GM23338 (cell line): ENCODE results near the gene TSC2. TPM values are rescaled to one million over a fixed set of nuclear protein-coding genes. Genes with fewer than 3 reads are reported as not detected.

ENCODE experiments used
- ATAC-seq: fragments of 200-7000 bp; cut with Tn5 transposase; 3 replicates; pipeline ENCODE4 v1.9.1; 2020
- DNase-seq: peaks from one replicate; pipeline ENCODE4 v3.0.0-alpha.2; 2015; ENCODE audit warnings: low spot score
- H2AFZ ChIP-seq: fragments of 200-600 bp; sonication (generic); 2 replicates; pipeline ENCODE4 v1.8.0; 2016; ENCODE audit warnings: antibody characterized with exemption, mild to moderate bottlenecking, moderate library complexity
- H3F3A ChIP-seq: fragments of 200-600 bp; sonication (generic); replicated peaks from 2 replicates; pipeline ENCODE4 v1.8.0; 2017; ENCODE audit warnings: antibody characterized with exemption, mixed run types, low read depth
- H3K27ac ChIP-seq: fragments of 200-600 bp; sonication (generic); 2 replicates; pipeline ENCODE4 v1.6.1; 2016; ENCODE audit warnings: low read depth
- H3K27me3 ChIP-seq: fragments of 200-600 bp; sonication (generic); 2 replicates; pipeline ENCODE4 v1.8.0; 2016; ENCODE audit warnings: mild to moderate bottlenecking, mixed run types, moderate library complexity; ENCODE audit not compliant: insufficient read depth
- H3K36me3 ChIP-seq: fragments of 200-600 bp; sonication (generic); 2 replicates; pipeline ENCODE4 v1.8.0; 2016; ENCODE audit warnings: mild to moderate bottlenecking; ENCODE audit not compliant: insufficient read depth
- H3K4me1 ChIP-seq: fragments of 200-600 bp; sonication (generic); 2 replicates; pipeline ENCODE4 v1.8.0; 2016; ENCODE audit warnings: mild to moderate bottlenecking, moderate library complexity; ENCODE audit not compliant: insufficient read depth
- H3K4me2 ChIP-seq: fragments of 200-600 bp; sonication (generic); 2 replicates; pipeline ENCODE4 v1.7.1; 2017; ENCODE audit warnings: mixed run types
- H3K4me3 ChIP-seq: fragments of 200-600 bp; sonication (generic); 2 replicates; pipeline ENCODE4 v1.6.1; 2016; ENCODE audit warnings: mixed run types
- H3K79me2 ChIP-seq: fragments of 200-600 bp; sonication (generic); replicated peaks from 2 replicates; pipeline ENCODE4 v1.8.0; 2017; ENCODE audit warnings: mild to moderate bottlenecking; ENCODE audit not compliant: insufficient read depth
- H3K9me2 ChIP-seq: fragments of 200-600 bp; sonication (generic); 2 replicates; pipeline ENCODE4 v1.8.0; 2017; ENCODE audit not compliant: insufficient read depth
- H4K20me1 ChIP-seq: fragments of 200-600 bp; sonication (generic); replicated peaks from 2 replicates; pipeline ENCODE4 v1.8.0; 2017; ENCODE audit warnings: mild to moderate bottlenecking; ENCODE audit not compliant: insufficient read depth
- H3K27ac Mint-ChIP-seq: 2 replicates; pipeline ENCODE4 v1.8.0; 2020; ENCODE audit warnings: inconsistent platforms, mild to moderate bottlenecking, moderate library complexity, mixed read lengths
- H3K27me3 Mint-ChIP-seq: 3 replicates; pipeline ENCODE4 v1.8.0; 2022; ENCODE audit warnings: low read depth, mild to moderate bottlenecking, moderate library complexity, mixed read lengths, inconsistent platforms; ENCODE audit not compliant: insufficient read depth, poor library complexity
- H3K36me3 Mint-ChIP-seq: 3 replicates; pipeline ENCODE4 v1.8.0; 2021; ENCODE audit warnings: low read depth, mild to moderate bottlenecking, inconsistent platforms, moderate library complexity, mixed read lengths
- H3K4me1 Mint-ChIP-seq: 3 replicates; pipeline ENCODE4 v1.8.0; 2020; ENCODE audit warnings: mild to moderate bottlenecking, inconsistent platforms, mixed read lengths
- H3K4me3 Mint-ChIP-seq: 3 replicates; pipeline ENCODE4 v1.8.0; 2021; ENCODE audit warnings: moderate library complexity, mild to moderate bottlenecking, inconsistent platforms, mixed read lengths
- H3K9me3 Mint-ChIP-seq: 3 replicates; pipeline ENCODE4 v1.8.0; 2020; ENCODE audit warnings: moderate library complexity, mild to moderate bottlenecking, inconsistent platforms, mixed read lengths
- CREB1 ChIP-seq: fragments of 250-450 bp; sonication (Bioruptor Pico); IDR thresholded peaks from 2 replicates; pipeline ENCODE4 v1.5.0; 2020; ENCODE audit warnings: low read depth, mild to moderate bottlenecking, moderate library complexity
- CTCF ChIP-seq, 2 experiments: fragments of 200-600 bp in 1 of 2; sonication (generic) in 1 of 2; conservative IDR thresholded peaks; 2 replicates each; pipeline versions ENCODE4 v1.5.1 to v1.6.1; 2016 to 2017; ENCODE audit warnings: antibody characterized with exemption in 2 of 2, low read depth in 2 of 2, mild to moderate bottlenecking in 2 of 2, moderate library complexity in 1 of 2
- EZH2 ChIP-seq: fragments of 200-600 bp; sonication (generic); IDR thresholded peaks from one replicate; pipeline ENCODE4 v1.8.0; 2017; ENCODE audit warnings: antibody characterized with exemption, mild to moderate bottlenecking, low read depth; ENCODE audit not compliant: unreplicated experiment
- EZH2phosphoT487 ChIP-seq: fragments of 200-600 bp; sonication (generic); IDR thresholded peaks from one replicate; pipeline ENCODE4 v1.8.1; 2018; ENCODE audit warnings: antibody characterized with exemption; ENCODE audit not compliant: unreplicated experiment
- JUNB ChIP-seq: IDR thresholded peaks from one replicate; pipeline ENCODE4 v1.6.1; 2016; ENCODE audit warnings: antibody characterized with exemption; ENCODE audit not compliant: unreplicated experiment
- NANOG ChIP-seq: IDR thresholded peaks from 2 replicates; pipeline ENCODE4 v1.6.1; 2016; ENCODE audit warnings: antibody characterized with exemption, borderline replicate concordance
- POLR2AphosphoS5 ChIP-seq: IDR thresholded peaks from 2 replicates; pipeline ENCODE4 v1.6.1; 2016; ENCODE audit warnings: antibody characterized with exemption, low read depth
- REST ChIP-seq: IDR thresholded peaks from one replicate; pipeline ENCODE4 v1.6.1; 2018; ENCODE audit warnings: antibody characterized with exemption; ENCODE audit not compliant: unreplicated experiment
- STAT1 ChIP-seq: IDR thresholded peaks from one replicate; pipeline ENCODE4 v1.6.1; 2016; ENCODE audit warnings: antibody characterized with exemption; ENCODE audit not compliant: unreplicated experiment
- ZNF114 ChIP-seq: fragments of 250-450 bp; sonication (Bioruptor Pico); IDR thresholded peaks from 2 replicates; pipeline ENCODE4 v1.5.0; 2020; ENCODE audit warnings: mild to moderate bottlenecking, moderate library complexity
- ZNF331 ChIP-seq: fragments of 250-450 bp; sonication (Bioruptor Pico); IDR thresholded peaks from 2 replicates; pipeline ENCODE4 v1.5.0; 2020; ENCODE audit warnings: low read depth, mild to moderate bottlenecking, moderate library complexity
- polyA plus RNA-seq: library from polyadenylated mRNA; unstranded; fragments of >200 nt; fragmentation: Nextera tagmentation; extraction: Ambion mirVana; gene quantifications from 2 replicates; pipeline ENCODE4 v1.2.1, GENCODE V29; 2016
- total RNA-seq: library from RNA; depleted of rRNA; stranded (reverse); fragments of >200 nt; shearing (Covaris generic); gene quantifications from 2 replicates; pipeline ENCODE4 v1.2.3, GENCODE V29; 2014
- TF ChIP-seq, protein P1 (sequence below): IDR thresholded peaks from 2 replicates; pipeline ENCODE4 v1.6.1; 2016; ENCODE audit warnings: antibody characterized with exemption
- TF ChIP-seq, protein P2 (sequence below): fragments of 250-450 bp; sonication (Bioruptor Pico); IDR thresholded peaks from 2 replicates; pipeline ENCODE4 v1.5.0; 2020; ENCODE audit warnings: mild to moderate bottlenecking, moderate library complexity

TSC2 gene
- total and polyA plus RNA-seq, 2 experiments from 2014 or later: 40.5 to 93.0 TPM

GRCh38 chr16:2061023-2061422, 13.2 kb downstream of the TSC2 start:
- Mint-ChIP-seq H3K4me1 (no peaks in the 10 kb centered on the region), H3K27me3 (peaks cover 12% of the 10 kb centered on the region), H3K27ac (no peak overlapping the region), H3K4me3 (no peak overlapping the region), H3K9me3 (no peaks in the 10 kb centered on the region), H3K36me3 (peaks cover 14% of the 10 kb centered on the region)
- no peak for ATAC-seq
- no peak overlapping the region for H2AFZ ChIP-seq
- TF ChIP-seq EZH2 (no peak), STAT1 (no peak), ZNF331 (no peak), NANOG (no peak), REST (no peak), CREB1 (CRISPR knock-in tag) (no peak), CTCF (conservative IDR thresholded peaks at IDR 0.05; ENCODE audit: low read depth in 2 of 2) (no peak), JUNB (no peak), EZH2phosphoT487 (no peak), POLR2AphosphoS5 (no peak), ZNF114 (no peak)
- TF ChIP-seq, protein P1, sequence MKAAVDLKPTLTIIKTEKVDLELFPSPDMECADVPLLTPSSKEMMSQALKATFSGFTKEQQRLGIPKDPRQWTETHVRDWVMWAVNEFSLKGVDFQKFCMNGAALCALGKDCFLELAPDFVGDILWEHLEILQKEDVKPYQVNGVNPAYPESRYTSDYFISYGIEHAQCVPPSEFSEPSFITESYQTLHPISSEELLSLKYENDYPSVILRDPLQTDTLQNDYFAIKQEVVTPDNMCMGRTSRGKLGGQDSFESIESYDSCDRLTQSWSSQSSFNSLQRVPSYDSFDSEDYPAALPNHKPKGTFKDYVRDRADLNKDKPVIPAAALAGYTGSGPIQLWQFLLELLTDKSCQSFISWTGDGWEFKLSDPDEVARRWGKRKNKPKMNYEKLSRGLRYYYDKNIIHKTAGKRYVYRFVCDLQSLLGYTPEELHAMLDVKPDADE: no peak
- TF ChIP-seq, protein P2, sequence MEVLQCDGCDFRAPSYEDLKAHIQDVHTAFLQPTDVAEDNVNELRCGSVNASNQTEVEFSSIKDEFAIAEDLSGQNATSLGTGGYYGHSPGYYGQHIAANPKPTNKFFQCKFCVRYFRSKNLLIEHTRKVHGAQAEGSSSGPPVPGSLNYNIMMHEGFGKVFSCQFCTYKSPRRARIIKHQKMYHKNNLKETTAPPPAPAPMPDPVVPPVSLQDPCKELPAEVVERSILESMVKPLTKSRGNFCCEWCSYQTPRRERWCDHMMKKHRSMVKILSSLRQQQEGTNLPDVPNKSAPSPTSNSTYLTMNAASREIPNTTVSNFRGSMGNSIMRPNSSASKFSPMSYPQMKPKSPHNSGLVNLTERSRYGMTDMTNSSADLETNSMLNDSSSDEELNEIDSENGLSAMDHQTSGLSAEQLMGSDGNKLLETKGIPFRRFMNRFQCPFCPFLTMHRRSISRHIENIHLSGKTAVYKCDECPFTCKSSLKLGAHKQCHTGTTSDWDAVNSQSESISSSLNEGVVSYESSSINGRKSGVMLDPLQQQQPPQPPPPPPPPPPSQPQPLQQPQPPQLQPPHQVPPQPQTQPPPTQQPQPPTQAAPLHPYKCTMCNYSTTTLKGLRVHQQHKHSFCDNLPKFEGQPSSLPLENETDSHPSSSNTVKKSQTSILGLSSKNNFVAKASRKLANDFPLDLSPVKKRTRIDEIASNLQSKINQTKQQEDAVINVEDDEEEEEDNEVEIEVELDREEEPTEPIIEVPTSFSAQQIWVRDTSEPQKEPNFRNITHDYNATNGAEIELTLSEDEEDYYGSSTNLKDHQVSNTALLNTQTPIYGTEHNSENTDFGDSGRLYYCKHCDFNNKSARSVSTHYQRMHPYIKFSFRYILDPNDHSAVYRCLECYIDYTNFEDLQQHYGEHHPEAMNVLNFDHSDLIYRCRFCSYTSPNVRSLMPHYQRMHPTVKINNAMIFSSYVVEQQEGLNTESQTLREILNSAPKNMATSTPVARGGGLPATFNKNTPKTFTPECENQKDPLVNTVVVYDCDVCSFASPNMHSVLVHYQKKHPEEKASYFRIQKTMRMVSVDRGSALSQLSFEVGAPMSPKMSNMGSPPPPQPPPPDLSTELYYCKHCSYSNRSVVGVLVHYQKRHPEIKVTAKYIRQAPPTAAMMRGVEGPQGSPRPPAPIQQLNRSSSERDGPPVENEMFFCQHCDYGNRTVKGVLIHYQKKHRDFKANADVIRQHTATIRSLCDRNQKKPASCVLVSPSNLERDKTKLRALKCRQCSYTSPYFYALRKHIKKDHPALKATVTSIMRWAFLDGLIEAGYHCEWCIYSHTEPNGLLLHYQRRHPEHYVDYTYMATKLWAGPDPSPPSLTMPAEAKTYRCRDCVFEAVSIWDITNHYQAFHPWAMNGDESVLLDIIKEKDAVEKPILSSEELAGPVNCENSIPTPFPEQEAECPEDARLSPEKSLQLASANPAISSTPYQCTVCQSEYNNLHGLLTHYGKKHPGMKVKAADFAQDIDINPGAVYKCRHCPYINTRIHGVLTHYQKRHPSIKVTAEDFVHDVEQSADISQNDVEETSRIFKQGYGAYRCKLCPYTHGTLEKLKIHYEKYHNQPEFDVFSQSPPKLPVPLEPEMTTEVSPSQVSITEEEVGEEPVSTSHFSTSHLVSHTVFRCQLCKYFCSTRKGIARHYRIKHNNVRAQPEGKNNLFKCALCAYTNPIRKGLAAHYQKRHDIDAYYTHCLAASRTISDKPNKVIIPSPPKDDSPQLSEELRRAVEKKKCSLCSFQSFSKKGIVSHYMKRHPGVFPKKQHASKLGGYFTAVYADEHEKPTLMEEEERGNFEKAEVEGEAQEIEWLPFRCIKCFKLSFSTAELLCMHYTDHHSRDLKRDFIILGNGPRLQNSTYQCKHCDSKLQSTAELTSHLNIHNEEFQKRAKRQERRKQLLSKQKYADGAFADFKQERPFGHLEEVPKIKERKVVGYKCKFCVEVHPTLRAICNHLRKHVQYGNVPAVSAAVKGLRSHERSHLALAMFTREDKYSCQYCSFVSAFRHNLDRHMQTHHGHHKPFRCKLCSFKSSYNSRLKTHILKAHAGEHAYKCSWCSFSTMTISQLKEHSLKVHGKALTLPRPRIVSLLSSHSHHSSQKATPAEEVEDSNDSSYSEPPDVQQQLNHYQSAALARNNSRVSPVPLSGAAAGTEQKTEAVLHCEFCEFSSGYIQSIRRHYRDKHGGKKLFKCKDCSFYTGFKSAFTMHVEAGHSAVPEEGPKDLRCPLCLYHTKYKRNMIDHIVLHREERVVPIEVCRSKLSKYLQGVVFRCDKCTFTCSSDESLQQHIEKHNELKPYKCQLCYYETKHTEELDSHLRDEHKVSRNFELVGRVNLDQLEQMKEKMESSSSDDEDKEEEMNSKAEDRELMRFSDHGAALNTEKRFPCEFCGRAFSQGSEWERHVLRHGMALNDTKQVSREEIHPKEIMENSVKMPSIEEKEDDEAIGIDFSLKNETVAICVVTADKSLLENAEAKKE (CRISPR knock-in tag): no peak
- H3K27ac ChIP-seq: no peak overlapping the region
- no peaks in the 10 kb centered on the region for H3F3A ChIP-seq
- 0 out of 2 replicates have a peak, but pooled peaks cover under 1% of the 10 kb centered on the region for H3K36me3 ChIP-seq
- H4K20me1 ChIP-seq: no peaks in the 10 kb centered on the region; the same call in 1 of the 2 replicates
- no peaks in the 10 kb centered on the region for H3K27me3 ChIP-seq
- H3K4me1 ChIP-seq: no peaks in the 10 kb centered on the region
- no peak overlapping the region for H3K4me3 ChIP-seq
- no peak overlapping the region for H3K4me2 ChIP-seq
- H3K9me2 ChIP-seq: no peaks in the 10 kb centered on the region
- no peaks in the 10 kb centered on the region for H3K79me2 ChIP-seq
- DNase-seq: no peak
